Prostate gland (tissue), 2 donors: Measurements from ENCODE around the gene CCDC102B.

Source experiments
- POLR2A ChIP-seq: fragments of 450-650 bp; IDR thresholded peaks from one replicate; pipeline ENCODE4 v1.6.1; 2016; ENCODE audit warnings: antibody characterized with exemption, mild to moderate bottlenecking
- POLR2AphosphoS5 ChIP-seq: sonication (generic); formaldehyde crosslinking; IDR thresholded peaks from one replicate; pipeline ENCODE4 v1.6.1; 2017; ENCODE audit warnings: antibody characterized with exemption
- TF ChIP-seq, protein P1 (sequence below), 4 experiments: fragments of 200-600 bp in 2 of 4; fragments of 450-650 bp in 2 of 4; sonication (generic) in 2 of 4; IDR thresholded peaks; 1 replicate in 3 of 4; 2 replicates in 1 of 4; pipeline ENCODE4 v1.5.1; 2016 to 2019; ENCODE audit warnings: antibody characterized with exemption in 4 of 4, mild to moderate bottlenecking in 2 of 4, moderate library complexity in 2 of 4

DNA sequence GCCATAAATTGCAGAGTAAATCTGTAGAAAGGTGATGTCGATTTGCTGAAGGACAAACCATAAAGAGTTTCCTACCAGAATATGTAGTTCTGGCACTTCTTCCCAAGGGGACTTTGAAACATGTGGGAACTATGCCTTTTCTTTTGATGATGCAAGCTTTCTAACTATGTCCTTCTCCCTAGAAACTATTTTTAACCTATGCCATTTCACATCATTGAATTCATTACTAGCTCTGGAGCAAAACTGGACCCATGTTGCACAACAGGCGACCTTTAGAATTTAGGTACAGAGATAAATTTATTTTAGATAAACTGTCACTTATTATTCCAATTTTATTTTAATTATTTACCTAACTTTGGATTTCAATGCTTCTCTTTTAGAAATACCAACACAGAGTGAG is 186.5 kb downstream of the CCDC102B start:
- TF ChIP-seq, protein P1, sequence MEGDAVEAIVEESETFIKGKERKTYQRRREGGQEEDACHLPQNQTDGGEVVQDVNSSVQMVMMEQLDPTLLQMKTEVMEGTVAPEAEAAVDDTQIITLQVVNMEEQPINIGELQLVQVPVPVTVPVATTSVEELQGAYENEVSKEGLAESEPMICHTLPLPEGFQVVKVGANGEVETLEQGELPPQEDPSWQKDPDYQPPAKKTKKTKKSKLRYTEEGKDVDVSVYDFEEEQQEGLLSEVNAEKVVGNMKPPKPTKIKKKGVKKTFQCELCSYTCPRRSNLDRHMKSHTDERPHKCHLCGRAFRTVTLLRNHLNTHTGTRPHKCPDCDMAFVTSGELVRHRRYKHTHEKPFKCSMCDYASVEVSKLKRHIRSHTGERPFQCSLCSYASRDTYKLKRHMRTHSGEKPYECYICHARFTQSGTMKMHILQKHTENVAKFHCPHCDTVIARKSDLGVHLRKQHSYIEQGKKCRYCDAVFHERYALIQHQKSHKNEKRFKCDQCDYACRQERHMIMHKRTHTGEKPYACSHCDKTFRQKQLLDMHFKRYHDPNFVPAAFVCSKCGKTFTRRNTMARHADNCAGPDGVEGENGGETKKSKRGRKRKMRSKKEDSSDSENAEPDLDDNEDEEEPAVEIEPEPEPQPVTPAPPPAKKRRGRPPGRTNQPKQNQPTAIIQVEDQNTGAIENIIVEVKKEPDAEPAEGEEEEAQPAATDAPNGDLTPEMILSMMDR (IDR thresholded peaks at IDR 0.05) = no peak
- TF ChIP-seq POLR2A (no peak), POLR2AphosphoS5 (no peak)
